BJ (cell line): ENCODE results near the gene CCL20. TPM values are rescaled to one million over a fixed set of nuclear protein-coding genes. Genes with fewer than 3 reads are reported as not detected.

Source experiments
- CTCF ChIA-PET: fragments of 350-600 bp; formaldehyde crosslinking; extraction: SDS; loops from one replicate; lab custom pipeline; 2021; ENCODE audit warnings: antibody characterized with exemption, inconsistent platforms; lab: Yijun Ruan, JAX
- POLR2A ChIA-PET: fragments of 300-600 bp; sonication (Branson Sonifier 250); formaldehyde crosslinking; extraction: SDS; loops from one replicate; lab custom pipeline; 2021; ENCODE audit warnings: antibody characterized with exemption; lab: Charles Lee
- DNase-seq: peaks from one replicate; pipeline ENCODE4 v3.0.0-alpha.2; 2011; ENCODE audit warnings: low read depth
- H3K27me3 ChIP-seq: 2 replicates; pipeline ENCODE4 v1.6.0; 2011; ENCODE audit warnings: low read length; ENCODE audit not compliant: control insufficient read depth, insufficient read depth
- H3K36me3 ChIP-seq: 2 replicates; pipeline ENCODE4 v1.5.1; 2011; ENCODE audit warnings: low read length; ENCODE audit not compliant: control insufficient read depth, insufficient read depth
- H3K4me3 ChIP-seq: 2 replicates; pipeline ENCODE4 v1.5.1; 2011; ENCODE audit warnings: low read depth, mild to moderate bottlenecking, control low read depth, low read length
- polyA plus RNA-seq: library from polyadenylated mRNA; depleted of rRNA; stranded (reverse); fragments of >200 nt; gene quantifications from 2 replicates; pipeline ENCODE4 v1.2.3, GENCODE V29; 2011; rRNA removed
- small RNA-seq: library from RNA; depleted of rRNA; stranded (forward); fragments of <200 nt; gene quantifications from one replicate; pipeline ENCODE3, GENCODE V24; 2012; ENCODE audit warnings: low replicate concordance, low read depth; ENCODE audit not compliant: insufficient read length
- TF ChIP-seq, protein P1 (sequence below): IDR thresholded peaks from 2 replicates; pipeline ENCODE4 v1.5.1; 2011; ENCODE audit warnings: low read depth, mild to moderate bottlenecking, control low read depth, inconsistent platforms, low read length, moderate library complexity; ENCODE audit not compliant: insufficient read depth

CCL20 gene
- polyA plus RNA-seq, 1 experiment: not detected

DNA sequence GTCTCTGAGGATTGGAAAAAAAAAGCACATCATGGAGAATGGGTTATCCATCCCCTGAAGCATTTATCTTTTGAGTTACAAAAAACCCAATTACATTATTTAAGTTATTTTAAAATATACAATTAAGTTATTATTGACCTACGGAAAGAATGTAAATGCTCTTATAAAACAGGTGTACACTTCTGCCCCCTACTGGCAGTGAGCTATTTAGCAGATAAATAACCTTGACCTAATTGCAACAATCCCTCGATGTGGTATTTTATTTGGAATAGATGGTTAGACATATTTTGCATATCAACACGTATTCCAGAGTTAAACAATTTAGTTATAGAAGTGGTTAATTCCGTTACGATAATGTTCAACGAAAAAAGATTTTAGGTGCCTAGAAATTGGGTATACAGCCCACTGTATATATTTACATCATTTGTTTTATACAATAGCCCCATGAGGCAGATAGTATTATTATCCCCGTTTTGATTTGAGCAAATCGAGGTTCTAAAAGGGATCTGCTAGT, 48.6 kb downstream of the CCL20 start:
- POLR2A ChIA-PET: no interaction called here
- Histone ChIP-seq H3K27me3 (no peaks in the 10 kb centered on the region), H3K36me3 (no peaks in the 10 kb centered on the region), H3K4me3 (no peak overlapping the region)
- CTCF ChIA-PET: interaction anchor here (1.2 to 3.5 kb wide), 8 partner anchors 9 to 96 kb away, joined by 3 to 21 read pairs (median 6); partner anchors contain the start of gene DAW1
- DNase-seq: no peak
- TF ChIP-seq, protein P1, sequence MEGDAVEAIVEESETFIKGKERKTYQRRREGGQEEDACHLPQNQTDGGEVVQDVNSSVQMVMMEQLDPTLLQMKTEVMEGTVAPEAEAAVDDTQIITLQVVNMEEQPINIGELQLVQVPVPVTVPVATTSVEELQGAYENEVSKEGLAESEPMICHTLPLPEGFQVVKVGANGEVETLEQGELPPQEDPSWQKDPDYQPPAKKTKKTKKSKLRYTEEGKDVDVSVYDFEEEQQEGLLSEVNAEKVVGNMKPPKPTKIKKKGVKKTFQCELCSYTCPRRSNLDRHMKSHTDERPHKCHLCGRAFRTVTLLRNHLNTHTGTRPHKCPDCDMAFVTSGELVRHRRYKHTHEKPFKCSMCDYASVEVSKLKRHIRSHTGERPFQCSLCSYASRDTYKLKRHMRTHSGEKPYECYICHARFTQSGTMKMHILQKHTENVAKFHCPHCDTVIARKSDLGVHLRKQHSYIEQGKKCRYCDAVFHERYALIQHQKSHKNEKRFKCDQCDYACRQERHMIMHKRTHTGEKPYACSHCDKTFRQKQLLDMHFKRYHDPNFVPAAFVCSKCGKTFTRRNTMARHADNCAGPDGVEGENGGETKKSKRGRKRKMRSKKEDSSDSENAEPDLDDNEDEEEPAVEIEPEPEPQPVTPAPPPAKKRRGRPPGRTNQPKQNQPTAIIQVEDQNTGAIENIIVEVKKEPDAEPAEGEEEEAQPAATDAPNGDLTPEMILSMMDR: peak; percentile 56

GRCh38 chr2:227862741-227863588, 49.3 kb downstream of the CCL20 start:
- Histone ChIP-seq H3K36me3 (no peaks in the 10 kb centered on the region), H3K27me3 (no peaks in the 10 kb centered on the region), H3K4me3 (no peak overlapping the region)
- ChIA-PET POLR2A (no interaction called here), CTCF (interaction anchor here (1.2 to 3.5 kb wide), 8 partner anchors 9 to 97 kb away, joined by 3 to 21 read pairs (median 6); partner anchors contain the start of gene DAW1)
- no peak for DNase-seq
- TF ChIP-seq, protein P1: 0 out of 2 replicates have a peak, but pooled peaks have one; percentile 14

DNA sequence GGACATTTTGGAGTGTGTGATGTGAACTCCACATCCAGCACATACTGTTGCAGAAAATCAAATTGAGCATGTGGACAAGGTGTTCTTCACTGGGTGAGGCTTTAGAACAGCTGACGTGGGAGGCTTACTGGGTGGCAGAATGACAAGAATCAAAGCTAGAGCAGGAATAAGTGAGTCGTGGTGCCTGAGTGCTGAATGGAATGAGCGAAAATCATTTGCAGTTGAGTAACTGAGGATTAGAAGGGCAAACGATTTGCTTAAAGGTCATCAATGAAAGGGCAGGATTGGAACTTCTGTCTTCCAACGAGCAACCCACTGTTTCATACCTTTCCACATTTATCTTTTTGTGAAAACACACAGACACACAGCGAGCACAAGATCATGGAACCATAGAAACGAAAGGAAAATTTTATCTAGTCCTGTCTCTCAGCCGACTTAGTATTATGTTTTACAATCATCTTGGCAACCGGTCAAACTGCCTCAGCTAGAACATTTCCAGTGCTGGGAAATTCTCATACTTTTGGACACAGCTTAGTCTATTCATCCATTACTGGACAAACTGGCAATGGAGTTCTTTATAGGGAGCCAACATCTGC, 50.6 kb downstream of the CCL20 start:
- Histone ChIP-seq H3K4me3 (no peak overlapping the region), H3K36me3 (no peaks in the 10 kb centered on the region), H3K27me3 (no peaks in the 10 kb centered on the region)
- ChIA-PET POLR2A (no interaction called here), CTCF (interaction anchor here (3.3 kb wide), 1 partner anchor 9 kb away, joined by 21 read pairs; the partner anchor contains the start of gene DAW1)
- TF ChIP-seq, protein P1: no peak
- no peak for DNase-seq

DNA sequence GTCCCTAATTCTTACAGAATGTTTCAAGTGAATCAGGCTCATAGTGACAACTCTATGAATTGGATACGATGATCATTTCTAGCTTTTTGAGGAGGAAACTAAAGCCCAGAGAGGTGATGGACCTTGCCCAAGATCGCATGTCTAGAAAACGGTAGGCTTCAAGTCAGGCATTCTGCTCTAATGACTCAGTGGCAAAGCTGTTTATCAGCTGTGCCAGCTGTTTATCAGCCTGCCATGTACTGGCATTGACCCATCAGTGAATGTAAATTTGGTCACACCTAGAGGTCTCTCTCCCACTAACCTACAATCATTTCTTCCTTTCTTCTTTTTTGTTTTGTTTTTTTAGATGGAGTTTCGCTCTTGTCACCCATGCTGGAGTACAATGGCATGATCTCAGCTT, 51.6 kb downstream of the CCL20 start:
- Histone ChIP-seq H3K4me3 (no peak overlapping the region), H3K27me3 (no peaks in the 10 kb centered on the region), H3K36me3 (no peaks in the 10 kb centered on the region)
- POLR2A ChIA-PET: no interaction called here
- TF ChIP-seq, protein P1: no peak
- CTCF ChIA-PET: no interaction called here
- DNase-seq: no peak

Small RNA genes within 50 kb of the gene (small RNA-seq; reads per million reads assigned to genes)
- gene SNRPGP8: not detected

Other genes starting within 250 kb of the CCL20 start
- gene SCYGR2, start 214.9 kb upstream of the CCL20 start, polyA plus RNA-seq: not detected in 2 replicates
- not detected in 2 replicates for gene SCYGR3, start 199.0 kb upstream of the CCL20 start, polyA plus RNA-seq
- not detected in 2 replicates for gene SCYGR4, start 196.3 kb upstream of the CCL20 start, polyA plus RNA-seq
- not detected in 2 replicates for gene SCYGR5, start 147.0 kb upstream of the CCL20 start, polyA plus RNA-seq
- 0.27 TPM in 1 of 2 replicates, not detected in the other for gene SLC19A3, start 95.8 kb upstream of the CCL20 start, polyA plus RNA-seq
- not detected in 2 replicates for gene SCYGR6, start 89.1 kb upstream of the CCL20 start, polyA plus RNA-seq
- gene SCYGR7, start 85.5 kb upstream of the CCL20 start, polyA plus RNA-seq: not detected in 2 replicates
- gene SCYGR8, start 67.9 kb upstream of the CCL20 start, polyA plus RNA-seq: not detected in 2 replicates
- gene DAW1, start 57.8 kb downstream of the CCL20 start, polyA plus RNA-seq: 0.10 TPM in 1 of 2 replicates, not detected in the other